Keratinocyte (primary cell): ENCODE data around the gene LDAH. TPM values are rescaled to one million over a fixed set of nuclear protein-coding genes. Genes with fewer than 3 reads are reported as not detected.

Experiments
- DNase-seq: peaks from one replicate; pipeline ENCODE4 v3.0.0-alpha.2; 2011; ENCODE audit warnings: low read depth, missing footprints, low spot score
- FAIRE-seq: peaks from 2 replicates; lab custom pipeline; 2011; peaks lifted over from hg19 to GRCh38; lab: Jason Lieb, UNC
- H2AFZ ChIP-seq: 2 replicates; pipeline ENCODE4 v1.6.0; 2012; ENCODE audit warnings: low read length, control low read depth, inconsistent platforms; ENCODE audit not compliant: control insufficient read depth
- H3K27ac ChIP-seq: 2 replicates; pipeline ENCODE4 v1.5.1; 2011; ENCODE audit warnings: low read length; ENCODE audit not compliant: control insufficient read depth, insufficient read depth
- H3K27me3 ChIP-seq: 3 replicates; pipeline ENCODE4 v1.6.0; 2011; ENCODE audit warnings: low read length; ENCODE audit not compliant: control insufficient read depth, insufficient read depth; ENCODE audit errors: extremely low read depth
- H3K36me3 ChIP-seq, 2 experiments: 2 replicates in 1 of 2; 3 replicates in 1 of 2; pipeline ENCODE4 v1.5.1; 2011; ENCODE audit warnings: low read length in 2 of 2, mild to moderate bottlenecking in 1 of 2; ENCODE audit not compliant: control insufficient read depth in 2 of 2, insufficient read depth in 2 of 2; ENCODE audit errors: extremely low read depth in 1 of 2
- H3K4me1 ChIP-seq: 3 replicates; pipeline ENCODE4 v1.5.1; 2011; ENCODE audit warnings: low read length; ENCODE audit not compliant: control insufficient read depth, insufficient read depth; ENCODE audit errors: extremely low read depth
- H3K4me2 ChIP-seq: 3 replicates; pipeline ENCODE4 v1.6.0; 2011; ENCODE audit warnings: low read depth, low read length; ENCODE audit not compliant: control insufficient read depth, insufficient read depth; ENCODE audit errors: extremely low read depth
- H3K4me3 ChIP-seq, 3 experiments: fragments of 200-600 bp in 1 of 3; sonication (generic) in 1 of 3; 2 replicates in 2 of 3; 3 replicates in 1 of 3; pipeline ENCODE4 v1.5.1; 2011 to 2016; ENCODE audit warnings: low read length in 3 of 3, mild to moderate bottlenecking in 3 of 3, control low read depth in 2 of 3, inconsistent platforms in 1 of 3, low read depth in 1 of 3, mixed read lengths in 1 of 3, mixed run types in 1 of 3, moderate library complexity in 1 of 3; ENCODE audit not compliant: control insufficient read depth in 2 of 3, insufficient read depth in 2 of 3; ENCODE audit errors: extremely low read depth in 1 of 3
- H3K79me2 ChIP-seq: 2 replicates; pipeline ENCODE4 v1.6.0; 2012; ENCODE audit warnings: low read length; ENCODE audit not compliant: control insufficient read depth, insufficient read depth
- H3K9ac ChIP-seq: 3 replicates; pipeline ENCODE4 v1.6.0; 2011; ENCODE audit warnings: low read length; ENCODE audit not compliant: control insufficient read depth, insufficient read depth; ENCODE audit errors: extremely low read depth
- H3K9me1 ChIP-seq: 3 replicates; pipeline ENCODE4 v1.6.0; 2011; ENCODE audit warnings: low read length; ENCODE audit not compliant: control insufficient read depth, insufficient read depth; ENCODE audit errors: extremely low read depth
- H3K9me3 ChIP-seq: 2 replicates; pipeline ENCODE4 v1.5.1; 2012; ENCODE audit warnings: low read depth, low read length; ENCODE audit not compliant: control insufficient read depth
- H4K20me1 ChIP-seq: 3 replicates; pipeline ENCODE4 v1.6.0; 2011; ENCODE audit warnings: low read length; ENCODE audit not compliant: control insufficient read depth, insufficient read depth; ENCODE audit errors: extremely low read depth
- CTCF ChIP-seq, 3 experiments: IDR thresholded peaks in 1 of 3; conservative IDR thresholded peaks in 1 of 3; optimal IDR thresholded peaks in 1 of 3; 2 replicates in 2 of 3; 3 replicates in 1 of 3; pipeline versions ENCODE3 to v1.5.1; 2011; ENCODE audit warnings: low read length in 3 of 3, mild to moderate bottlenecking in 3 of 3, moderate library complexity in 2 of 3, control low read depth in 1 of 3, inconsistent platforms in 1 of 3; ENCODE audit not compliant: insufficient read depth in 2 of 3; ENCODE audit errors: extremely low read depth in 1 of 3
- EZH2 ChIP-seq: IDR thresholded peaks from one replicate; pipeline ENCODE4 v1.6.1; 2012; ENCODE audit warnings: inconsistent platforms, mild to moderate bottlenecking, low read length, moderate library complexity
- dilution Hi-C: fragments of 300-500 bp; cut with MboI; formaldehyde crosslinking; loops from one replicate; pipeline ENCODE4 v1.7.0; 2020; ENCODE audit warnings: low sequenced_read_pairs; ENCODE audit not compliant: extremely low pct_ligation_motif_present
- polyA plus RNA-seq, 5 experiments: library from polyadenylated mRNA; depleted of rRNA in 3 of 5; stranded (reverse) in 3 of 5; stranded (forward) in 1 of 5; unstranded in 1 of 5; fragments of >200 nt; gene quantifications; 1 replicate in 1 of 5; 2 replicates in 3 of 5; 3 replicates in 1 of 5; pipeline versions ENCODE4 v1.2.1 to v1.2.3, GENCODE V29; 2011 to 2012; ENCODE audit warnings: missing spikeins in 2 of 5, low read depth in 1 of 5, low replicate concordance in 1 of 5

LDAH gene
- polyA plus RNA-seq, 1 donor (not counting 4 experiments of a cell fraction or from before 2014, with no cell fraction given), result 22.7 TPM

GRCh38 chr2:20852670-20853069 is 29.8 kb upstream of the LDAH start:
- dilution Hi-C loops, result no loop called here
- Histone ChIP-seq H3K4me1 (no peaks in the 10 kb centered on the region), H3K4me3 (no peak overlapping the region), H4K20me1 (no peaks in the 10 kb centered on the region), H3K79me2 (no peaks in the 10 kb centered on the region), H3K4me2 (no peak overlapping the region), H3K27me3 (no peaks in the 10 kb centered on the region), H3K9me3 (no peaks in the 10 kb centered on the region), H3K9ac (no peak overlapping the region), H3K9me1 (no peaks in the 10 kb centered on the region), H2AFZ (no peak overlapping the region), H3K27ac (no peak overlapping the region), H3K36me3 (no peaks in the 10 kb centered on the region)
- no peak for DNase-seq
- no peak for FAIRE-seq
- TF ChIP-seq CTCF (optimal IDR thresholded peaks at IDR 0.05 in 1 of 3, IDR thresholded peaks at IDR 0.05 in 1 of 3, conservative IDR thresholded peaks at IDR 0.05 in 1 of 3; ENCODE audit: extremely low read depth in 1 of 3, insufficient read depth in 2 of 3, low read length in 3 of 3) (no peak), EZH2 (no peak)

- no peaks in the 10 kb centered on the region for H3K4me1 ChIP-seq
Observed at GRCh38 chr2:20852139-20852538, 29.2 kb upstream of the LDAH start.

More at GRCh38 chr2:20852139-20852538, 29.2 kb upstream of the LDAH start:
- Histone ChIP-seq H3K27ac (no peak overlapping the region), H3K4me3 (no peak overlapping the region), H3K27me3 (no peaks in the 10 kb centered on the region), H3K79me2 (no peaks in the 10 kb centered on the region), H3K9me1 (no peaks in the 10 kb centered on the region), H3K4me2 (no peak overlapping the region), H4K20me1 (no peaks in the 10 kb centered on the region), H3K9ac (no peak overlapping the region), H3K9me3 (no peaks in the 10 kb centered on the region), H2AFZ (no peak overlapping the region), H3K36me3 (no peaks in the 10 kb centered on the region)
- DNase-seq (no peak), FAIRE-seq (no peak)
- dilution Hi-C loops, result no loop called here
- TF ChIP-seq EZH2 (no peak), CTCF (optimal IDR thresholded peaks at IDR 0.05 in 1 of 3, IDR thresholded peaks at IDR 0.05 in 1 of 3, conservative IDR thresholded peaks at IDR 0.05 in 1 of 3; ENCODE audit: extremely low read depth in 1 of 3, insufficient read depth in 2 of 3, low read length in 3 of 3) (no peak)
